ENCODE measurements around the gene LBP.

GRCh38 chr20:38320221-38320620, 26.1 kb upstream of the LBP start:
- TF ChIP-seq, protein P1, sequence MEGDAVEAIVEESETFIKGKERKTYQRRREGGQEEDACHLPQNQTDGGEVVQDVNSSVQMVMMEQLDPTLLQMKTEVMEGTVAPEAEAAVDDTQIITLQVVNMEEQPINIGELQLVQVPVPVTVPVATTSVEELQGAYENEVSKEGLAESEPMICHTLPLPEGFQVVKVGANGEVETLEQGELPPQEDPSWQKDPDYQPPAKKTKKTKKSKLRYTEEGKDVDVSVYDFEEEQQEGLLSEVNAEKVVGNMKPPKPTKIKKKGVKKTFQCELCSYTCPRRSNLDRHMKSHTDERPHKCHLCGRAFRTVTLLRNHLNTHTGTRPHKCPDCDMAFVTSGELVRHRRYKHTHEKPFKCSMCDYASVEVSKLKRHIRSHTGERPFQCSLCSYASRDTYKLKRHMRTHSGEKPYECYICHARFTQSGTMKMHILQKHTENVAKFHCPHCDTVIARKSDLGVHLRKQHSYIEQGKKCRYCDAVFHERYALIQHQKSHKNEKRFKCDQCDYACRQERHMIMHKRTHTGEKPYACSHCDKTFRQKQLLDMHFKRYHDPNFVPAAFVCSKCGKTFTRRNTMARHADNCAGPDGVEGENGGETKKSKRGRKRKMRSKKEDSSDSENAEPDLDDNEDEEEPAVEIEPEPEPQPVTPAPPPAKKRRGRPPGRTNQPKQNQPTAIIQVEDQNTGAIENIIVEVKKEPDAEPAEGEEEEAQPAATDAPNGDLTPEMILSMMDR (IDR thresholded peaks at IDR 0.05; ENCODE audit: insufficient read depth, low read length, poor library complexity, severe bottlenecking): no peak
- no peak for TF ChIP-seq EZH2phosphoT487 (conservative IDR thresholded peaks at IDR 0.05; ENCODE audit: low read length)
